GM21786 (cell line): ENCODE measurements around the gene WASHC4.
"Not testable (repeated sequence)": the region's sequence is repeated elsewhere in the genome, so short reads cannot be mapped to it uniquely, and the experiment has no call there.

Source experiments
- ATAC-seq: cut with Tn5 transposase; IDR thresholded peaks from one replicate; pipeline ENCODE4 v1.9.1; 2021; ENCODE audit not compliant: unreplicated experiment

WASHC4 gene

GRCh38 chr12:105089817-105090216, 17.7 kb upstream of the WASHC4 start:
- no peak for ATAC-seq

GRCh38 chr12:105090361-105090760, 17.2 kb upstream of the WASHC4 start:
- no peak for ATAC-seq

DNA sequence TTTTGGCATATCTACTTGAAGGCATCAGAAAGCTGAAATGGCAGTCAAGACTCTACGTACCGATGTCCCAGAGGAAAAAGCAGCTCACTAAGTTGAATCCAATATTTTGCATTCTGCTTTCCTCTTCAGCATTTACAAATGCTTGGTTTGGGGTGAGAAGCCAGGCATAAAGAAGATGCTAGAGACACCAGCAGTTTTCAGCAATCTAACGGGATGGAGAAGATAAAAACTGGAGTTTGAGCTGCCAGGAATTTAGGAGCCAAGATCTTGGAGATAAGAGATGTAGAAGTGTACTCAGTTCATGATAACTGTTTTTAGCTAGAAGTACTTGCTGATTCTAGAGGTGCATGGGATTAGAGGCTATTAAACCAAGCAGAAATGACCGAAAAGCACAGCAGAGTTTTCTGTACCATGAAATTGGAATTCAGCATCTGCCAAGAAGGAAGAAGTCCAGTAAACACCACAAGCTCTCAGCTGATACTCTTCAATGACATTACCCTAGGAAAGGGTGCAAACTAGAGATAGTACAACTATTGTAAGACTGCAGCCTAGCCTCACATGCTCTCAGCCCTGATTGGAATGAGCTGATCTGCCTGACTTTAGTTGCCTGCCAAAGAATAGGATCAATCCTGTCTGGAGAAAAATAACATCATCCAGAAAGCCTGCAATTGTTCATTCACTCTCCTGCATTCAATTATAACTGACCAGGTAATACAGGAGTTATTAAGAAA, 15.9 kb upstream of the WASHC4 start:
- ATAC-seq: no peak

DNA sequence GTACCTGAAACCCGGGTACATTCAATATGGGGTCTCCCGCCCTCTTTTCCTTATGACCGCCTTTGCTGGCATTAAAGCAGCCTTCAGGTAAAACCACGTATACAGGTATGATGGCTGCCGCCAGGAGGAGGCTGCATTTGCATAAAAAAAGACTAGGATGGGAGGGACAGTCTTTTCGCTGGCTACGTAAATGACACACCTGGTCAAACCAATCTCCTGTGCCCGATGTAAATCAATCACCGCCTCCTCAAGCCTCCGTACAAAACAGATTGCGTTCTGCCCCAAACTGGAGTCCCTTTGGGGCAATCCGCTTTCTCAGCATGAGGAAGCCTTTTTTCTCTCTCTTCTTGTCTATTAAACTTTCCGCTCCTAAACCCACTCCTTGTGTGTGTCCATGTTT, 15.2 kb upstream of the WASHC4 start:
- no peak for ATAC-seq

- not testable (repeated sequence) for ATAC-seq
Observed at GRCh38 chr12:105095338-105095737, 12.2 kb upstream of the WASHC4 start.

GRCh38 chr12:105099356-105099755, 8.2 kb upstream of the WASHC4 start:
- ATAC-seq: no peak

- ATAC-seq: no peak
Observed at GRCh38 chr12:105100207-105100985, 7.1 kb upstream of the WASHC4 start.

DNA sequence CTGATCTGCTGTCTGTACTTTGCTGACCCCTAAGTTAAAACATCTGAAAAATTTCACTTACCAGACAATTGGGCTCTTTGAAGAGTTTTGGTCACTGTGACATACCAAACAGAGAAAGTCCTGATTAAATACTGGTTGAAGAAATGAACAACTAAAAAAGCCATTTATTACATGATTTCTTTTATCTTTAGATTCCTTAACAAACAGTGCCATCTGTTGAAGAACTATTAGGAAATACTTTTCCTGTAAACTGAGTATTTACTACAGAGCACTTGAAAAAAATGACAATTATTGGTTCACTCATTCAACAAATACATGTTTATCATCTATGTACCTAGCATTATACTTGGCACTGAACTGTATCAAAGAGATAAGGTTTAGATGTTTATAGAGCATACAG, 6.5 kb upstream of the WASHC4 start:
- ATAC-seq: no peak

DNA sequence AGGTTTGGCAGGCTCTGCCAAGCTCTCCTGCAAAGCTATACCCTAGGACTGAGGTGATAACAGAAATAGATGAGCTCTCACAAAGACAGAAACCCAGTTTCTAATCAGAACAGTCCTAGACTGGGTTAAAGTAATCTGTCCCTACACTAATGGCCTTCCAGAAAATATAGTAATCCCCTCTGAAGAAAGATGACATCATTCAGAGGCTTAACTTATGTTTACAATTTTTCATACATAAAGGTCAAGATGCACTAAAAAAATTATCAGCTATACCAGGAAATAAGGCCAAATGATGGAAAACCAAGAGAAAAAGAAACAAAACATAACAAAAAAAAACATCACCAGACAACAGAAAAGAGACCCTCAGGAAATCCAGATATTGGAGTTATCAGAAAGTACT, 4.9 kb upstream of the WASHC4 start:
- no peak for ATAC-seq

- ATAC-seq: no peak
Observed at GRCh38 chr12:105104762-105105161, 2.8 kb upstream of the WASHC4 start.

- no peak for ATAC-seq
Observed at GRCh38 chr12:105106621-105107020, 910 bp upstream of the WASHC4 start.

- peak; percentile 11 for ATAC-seq
Observed at GRCh38 chr12:105107171-105107493, 399 bp upstream of the WASHC4 start.

DNA sequence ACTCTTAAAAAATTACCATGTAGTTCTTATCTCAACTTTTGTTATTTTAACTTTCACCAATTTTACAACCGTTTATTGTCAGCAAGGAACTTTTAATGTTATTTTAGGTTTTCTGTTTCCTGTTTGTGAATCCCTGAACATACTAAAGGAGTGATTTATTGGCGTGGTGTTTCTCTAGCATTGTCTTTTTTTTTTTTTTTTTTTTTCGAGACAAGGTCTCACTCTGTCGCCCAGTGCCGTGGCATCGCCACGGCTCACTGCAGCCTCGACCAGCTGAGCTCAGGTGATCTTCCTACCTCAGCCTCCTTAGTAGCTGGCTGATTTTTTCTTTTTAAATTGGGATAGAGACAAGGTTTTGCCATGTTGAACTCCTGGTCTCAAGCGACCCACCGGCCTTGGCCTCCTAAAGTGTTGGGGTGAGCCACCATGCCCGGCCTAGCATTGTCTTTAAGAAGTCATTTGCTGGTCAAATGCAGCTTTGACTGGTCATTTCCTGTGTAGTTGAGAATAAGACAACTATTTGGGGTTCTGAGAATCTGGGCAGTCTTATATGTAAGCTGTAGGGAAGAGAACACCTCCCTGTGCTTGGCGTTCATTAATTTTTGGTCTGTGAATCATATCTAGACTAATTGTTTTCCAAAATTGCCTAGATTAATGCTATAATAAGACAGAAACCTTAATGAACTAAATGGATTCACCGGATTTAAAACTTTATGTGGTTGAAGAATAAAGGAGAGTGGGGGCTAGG, 2.1 kb downstream of the WASHC4 start:
- peak; percentile 37 for ATAC-seq

DNA sequence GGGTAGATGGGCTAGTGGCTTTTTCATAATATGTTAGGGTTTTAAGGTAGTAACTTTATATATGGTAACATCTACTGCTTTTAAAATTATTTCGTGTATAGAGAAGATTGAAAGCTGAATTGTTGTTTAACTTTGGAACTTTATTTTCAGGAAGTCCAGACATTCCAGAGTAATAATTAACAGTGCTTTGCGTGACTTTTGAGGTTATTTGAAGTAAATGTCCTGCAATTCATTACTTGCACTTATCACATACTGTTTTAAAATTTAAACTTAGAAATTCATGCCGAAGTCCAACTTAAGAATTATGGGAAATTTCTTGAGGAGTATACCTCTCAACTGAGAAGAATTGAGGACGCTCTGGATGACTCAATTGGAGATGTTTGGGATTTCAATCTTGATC, 3.3 kb downstream of the WASHC4 start:
- no peak for ATAC-seq

- ATAC-seq: no peak
Observed at GRCh38 chr12:105113094-105113493, 5.6 kb downstream of the WASHC4 start.

GRCh38 chr12:105116969-105117368, 9.4 kb downstream of the WASHC4 start:
- no peak for ATAC-seq

- no peak for ATAC-seq
Observed at GRCh38 chr12:105120551-105120950, 13.0 kb downstream of the WASHC4 start.

DNA sequence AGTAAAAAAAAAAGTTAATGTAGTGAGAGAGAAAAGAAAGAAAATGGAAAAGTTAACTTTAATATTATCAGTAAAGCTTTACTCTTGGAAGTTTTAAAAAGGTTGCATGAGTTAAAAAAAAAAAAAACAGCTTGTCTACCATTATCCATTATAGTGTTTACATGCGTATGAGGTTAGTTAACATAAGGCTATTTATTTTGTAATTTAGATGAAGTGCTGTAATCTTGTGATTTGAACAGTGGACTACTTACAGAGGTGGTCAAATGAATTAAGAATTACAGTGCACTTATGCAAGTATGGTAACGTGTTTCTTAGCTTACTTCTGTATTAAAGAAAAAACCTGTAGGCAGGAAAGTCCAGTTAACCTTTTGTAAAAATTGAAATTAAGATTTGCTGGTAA, 30.7 kb downstream of the WASHC4 start:
- ATAC-seq: no peak

DNA sequence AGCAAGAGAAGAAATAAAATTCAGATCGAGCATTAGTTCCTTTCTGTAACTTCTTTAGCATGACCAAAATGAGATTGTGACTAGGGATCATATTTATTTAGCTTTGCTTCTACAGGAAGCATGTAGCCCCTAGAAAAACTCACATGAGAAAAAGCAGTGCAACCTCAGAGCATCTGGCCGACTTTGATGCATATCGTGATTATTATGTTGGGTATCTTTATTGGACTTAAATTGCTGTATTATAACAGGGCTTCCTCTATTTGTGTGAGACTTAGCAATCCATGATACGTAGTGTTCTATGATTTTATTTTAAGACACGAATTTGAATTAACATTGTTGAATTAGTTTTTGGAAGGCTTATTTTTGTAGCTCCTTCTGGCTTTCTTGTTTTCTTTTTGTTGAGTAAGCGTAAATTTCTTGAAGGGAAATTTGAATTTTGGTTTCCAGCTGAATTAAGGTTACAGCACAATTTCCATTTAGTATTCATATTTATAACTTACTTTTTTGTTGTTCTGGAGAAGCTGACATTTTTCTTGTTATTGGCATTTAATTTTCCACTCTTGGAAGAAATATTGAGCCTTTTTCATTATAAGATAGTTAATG, 33.9 kb downstream of the WASHC4 start:
- ATAC-seq: no peak

DNA sequence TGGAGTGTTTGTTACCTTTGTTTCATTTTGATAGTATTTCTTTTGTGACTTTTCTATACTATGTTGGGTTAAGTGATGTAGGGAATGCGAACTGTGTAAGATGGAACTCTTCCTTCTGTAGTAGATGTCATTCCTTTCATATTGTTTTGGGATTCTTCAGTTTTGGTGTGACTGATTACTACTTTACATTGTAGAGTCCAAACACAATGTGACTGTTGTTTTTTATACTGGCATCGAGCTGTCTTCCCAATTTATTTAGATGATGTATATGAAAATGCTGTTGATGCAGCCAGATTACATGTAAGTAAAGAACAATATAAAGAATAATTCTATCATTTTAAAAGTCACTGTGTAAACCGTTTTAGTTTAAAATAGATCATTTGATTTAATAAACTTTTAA, 34.7 kb downstream of the WASHC4 start:
- no peak for ATAC-seq

DNA sequence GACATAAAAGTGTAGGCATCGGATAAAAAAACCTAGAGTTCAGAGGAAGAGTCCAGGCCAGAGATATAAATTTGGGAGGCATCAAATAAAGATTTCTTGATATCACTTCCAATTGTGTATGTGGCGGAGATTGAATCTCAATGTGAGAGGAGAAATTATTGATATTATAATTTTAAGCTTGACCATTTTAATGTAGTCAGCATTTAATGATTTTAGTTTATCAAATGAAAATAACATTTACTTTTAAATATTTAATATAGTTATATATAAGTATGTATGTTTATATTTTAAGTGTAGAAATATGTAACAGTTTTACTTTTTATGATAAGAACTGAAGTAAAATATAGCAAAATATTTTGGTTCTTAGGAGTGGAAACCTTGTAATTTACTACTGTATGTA, 48.7 kb downstream of the WASHC4 start:
- no peak for ATAC-seq

GRCh38 chr12:105157606-105158005, 50.1 kb downstream of the WASHC4 start:
- ATAC-seq: no peak
